K562 (cell line): ENCODE results near the gene UBE3B. TPM values are rescaled to one million over a fixed set of nuclear protein-coding genes. Genes with fewer than 3 reads are reported as not detected.
A peak's percentile ranks its signal among the peaks of the same experiment; 100 is the strongest.

ENCODE experiments used
- CBFB ChIP-seq: sonication (generic); formaldehyde crosslinking; IDR thresholded peaks from 2 replicates; pipeline ENCODE4 v1.4.0; 2020; ENCODE audit warnings: mild to moderate bottlenecking, missing genetic modification reagents
- CHAMP1 ChIP-seq: fragments of 450-650 bp; IDR thresholded peaks from 2 replicates; pipeline ENCODE4 v1.6.1; 2016; ENCODE audit warnings: mild to moderate bottlenecking
- FOXA3 ChIP-seq, 2 experiments: fragments of 450-650 bp in 1 of 2; sonication (generic) in 1 of 2; formaldehyde crosslinking; IDR thresholded peaks in 1 of 2; conservative IDR thresholded peaks in 1 of 2; 2 replicates each; pipeline versions ENCODE4 v1.4.0 to v1.8.0; 2020 to 2022; ENCODE audit warnings: mild to moderate bottlenecking in 2 of 2, missing genetic modification reagents in 1 of 2
- HDAC8 ChIP-seq: fragments of 450-650 bp; IDR thresholded peaks from 2 replicates; pipeline ENCODE4 v1.6.1; 2016; ENCODE audit warnings: mild to moderate bottlenecking, missing genetic modification characterization, moderate library complexity, missing compliant biosample characterization
- ID3 ChIP-seq, 2 experiments: fragments of 250-450 bp in 1 of 2; fragments of 450-650 bp in 1 of 2; sonication (Bioruptor Pico) in 1 of 2; IDR thresholded peaks; 2 replicates each; pipeline versions ENCODE4 v1.6.1 to v1.8.0; 2016 to 2021; ENCODE audit warnings: mild to moderate bottlenecking in 2 of 2, moderate library complexity in 2 of 2, missing compliant biosample characterization in 1 of 2, missing genetic modification characterization in 1 of 2
- RAD51 ChIP-seq: fragments of 450-650 bp; IDR thresholded peaks from 2 replicates; pipeline ENCODE4 v1.7.1; 2016; ENCODE audit warnings: low read depth, mild to moderate bottlenecking, borderline replicate concordance
- ZBTB40 ChIP-seq, 2 experiments: fragments of 450-650 bp in 1 of 2; sonication (generic) in 1 of 2; formaldehyde crosslinking in 1 of 2; IDR thresholded peaks; 2 replicates each; pipeline versions ENCODE4 v1.7.1 to v1.9.0; 2016 to 2022; ENCODE audit warnings: inconsistent platforms in 1 of 2, mild to moderate bottlenecking in 1 of 2, missing genetic modification reagents in 1 of 2
- ZKSCAN8 ChIP-seq: fragments of 200-800 bp; sonication (Bioruptor generic); IDR thresholded peaks from 2 replicates; pipeline ENCODE4 v1.6.1; 2016; ENCODE audit warnings: missing genetic modification characterization, missing compliant biosample characterization
- ZNF239 ChIP-seq: fragments of 250-450 bp; sonication (Bioruptor Pico); IDR thresholded peaks from 2 replicates; pipeline ENCODE4 v1.4.0; 2020; ENCODE audit warnings: mild to moderate bottlenecking
- ZNF639 ChIP-seq, 2 experiments: fragments of 200-800 bp in 1 of 2; sonication (Bioruptor generic) in 1 of 2; sonication (generic) in 1 of 2; formaldehyde crosslinking in 1 of 2; IDR thresholded peaks in 1 of 2; conservative IDR thresholded peaks in 1 of 2; 2 replicates each; pipeline versions ENCODE4 v1.5.0 to v1.6.1; 2016 to 2020; ENCODE audit warnings: missing compliant biosample characterization in 1 of 2, missing genetic modification characterization in 1 of 2, missing genetic modification reagents in 1 of 2
- polyA plus RNA-seq, 8 experiments: library from polyadenylated mRNA; depleted of rRNA in 4 of 8; stranded (reverse) in 5 of 8; unstranded in 3 of 8; fragments of >200 nt; fragmentation: Nextera tagmentation in 2 of 8; fragmentation: Illumina TruSeq in 1 of 8; extraction: Ambion mirVana in 2 of 8; extraction: Trizol in 1 of 8; gene quantifications; 2 replicates each; pipeline versions ENCODE4 v1.2.1 to v1.2.3, GENCODE V29; 2011 to 2014; ENCODE audit warnings: inconsistent platforms in 1 of 8, missing spikeins in 1 of 8
- total RNA-seq, 7 experiments: library from RNA; depleted of rRNA in 6 of 7; stranded (reverse); fragments of >200 nt in 6 of 7; fragmentation: Illumina TruSeq in 2 of 7; extraction: Trizol in 2 of 7; gene quantifications; 2 replicates each; pipeline versions ENCODE4 v1.2.1 to v1.2.3, GENCODE V29; 2011 to 2021; ENCODE audit warnings: low replicate concordance in 1 of 7

The UBE3B gene
- total and polyA plus RNA-seq, 9 of the 15 experiments (the other 6 are each of a cell fraction or from before 2014, with no cell fraction given) = 7.6 to 23.6 (median 15.5) TPM

- peak; percentile 86 for TF ChIP-seq ZBTB40 (IDR thresholded peaks at IDR 0.05)
- no peak for TF ChIP-seq ZBTB40 (CRISPR knock-in tag; IDR thresholded peaks at IDR 0.05)
- TF ChIP-seq ZNF239 (CRISPR knock-in tag) = peak; percentile 60; the same call in 1 of the 2 replicates
- TF ChIP-seq ZNF639 (CRISPR knock-in tag; conservative IDR thresholded peaks at IDR 0.05 in 1 of 2, IDR thresholded peaks at IDR 0.05 in 1 of 2) = peak in 1 of 2 experiments; percentile 80; a peak in 2 of 4 replicates
- TF ChIP-seq CHAMP1 = no peak
- TF ChIP-seq FOXA3 (CRISPR knock-in tag; conservative IDR thresholded peaks at IDR 0.05 in 1 of 2, IDR thresholded peaks at IDR 0.05 in 1 of 2) = peak; percentile 97 to 99
- no peak for TF ChIP-seq CBFB (CRISPR knock-in tag)
- peak; percentile 80; the same call in 1 of the 2 replicates for TF ChIP-seq ZKSCAN8
- no peak for TF ChIP-seq ID3 (CRISPR knock-in tag; IDR thresholded peaks at IDR 0.05)
- TF ChIP-seq ID3 (tag; IDR thresholded peaks at IDR 0.05) = peak; percentile 85
- TF ChIP-seq HDAC8 = no peak
- TF ChIP-seq RAD51 = no peak
These were observed 16.2 kb upstream of the UBE3B start (continued) for GRCh38 chr12:109461049-109461845.
